ENCODE results near the gene KCNT2.

Gene KCNT2

DNA sequence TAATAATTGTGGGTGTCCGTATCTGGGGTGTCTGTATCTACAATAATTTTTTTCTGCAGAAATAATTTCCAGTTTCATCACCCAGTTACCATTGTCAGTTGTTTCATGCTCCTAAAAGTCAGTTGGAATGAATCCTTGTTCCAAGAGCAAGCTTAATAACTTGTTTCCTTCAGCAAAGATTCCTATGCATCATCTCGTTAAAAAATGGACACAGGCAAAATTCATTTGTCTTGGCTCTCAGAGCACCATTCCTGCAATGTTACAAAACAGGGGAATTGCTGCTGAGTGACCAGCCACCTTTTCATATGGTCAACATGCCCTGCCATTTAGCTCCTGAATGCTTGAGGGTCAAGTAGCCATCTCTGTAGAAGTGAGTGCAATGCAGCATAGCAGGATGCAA, 393.4 kb downstream of the KCNT2 start:
- no peak overlapping the region for H3K4me3 ChIP-seq (ENCODE audit: low read depth, low read length)

DNA sequence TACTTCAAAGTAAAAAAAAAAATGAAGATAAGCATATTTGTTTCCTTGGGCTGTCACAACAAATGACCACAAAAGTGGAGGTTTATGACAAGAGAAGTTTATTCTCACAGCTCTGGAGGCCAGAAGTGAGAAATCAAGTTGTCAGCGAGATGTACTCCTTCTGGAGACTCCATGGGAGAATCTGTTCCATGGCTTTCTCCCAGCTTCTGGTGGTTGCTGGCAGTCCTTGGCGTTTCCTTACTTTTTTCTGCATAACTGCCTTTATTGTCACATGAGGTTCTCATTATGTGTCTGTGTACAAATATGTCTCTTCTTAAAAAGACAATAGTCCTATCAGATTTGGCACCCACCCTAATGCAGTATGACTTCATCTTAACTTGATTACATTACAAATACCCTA, 398.3 kb downstream of the KCNT2 start:
- H3K4me3 ChIP-seq (ENCODE audit: low read depth, low read length), result no peak overlapping the region

DNA sequence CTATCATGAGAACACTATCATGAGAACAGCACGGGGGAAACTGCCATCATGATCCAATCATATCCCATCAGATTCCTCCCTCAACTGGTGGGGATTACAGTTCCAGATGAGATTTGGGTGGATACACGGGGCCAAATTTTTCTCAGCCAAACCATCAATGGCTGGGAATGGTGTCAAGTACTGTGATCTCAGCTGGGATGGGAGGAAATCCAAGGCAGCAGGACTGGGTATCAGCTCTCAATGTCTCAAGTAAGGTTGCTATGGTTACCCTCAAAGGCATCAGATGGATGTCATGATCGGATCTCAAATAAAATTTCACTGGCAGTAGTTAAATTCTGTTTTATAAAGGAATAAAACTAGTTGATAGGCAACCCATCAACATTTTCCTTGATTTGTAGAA, 399.0 kb downstream of the KCNT2 start:
- H3K4me3 ChIP-seq (ENCODE audit: low read depth, low read length), result no peak overlapping the region

DNA sequence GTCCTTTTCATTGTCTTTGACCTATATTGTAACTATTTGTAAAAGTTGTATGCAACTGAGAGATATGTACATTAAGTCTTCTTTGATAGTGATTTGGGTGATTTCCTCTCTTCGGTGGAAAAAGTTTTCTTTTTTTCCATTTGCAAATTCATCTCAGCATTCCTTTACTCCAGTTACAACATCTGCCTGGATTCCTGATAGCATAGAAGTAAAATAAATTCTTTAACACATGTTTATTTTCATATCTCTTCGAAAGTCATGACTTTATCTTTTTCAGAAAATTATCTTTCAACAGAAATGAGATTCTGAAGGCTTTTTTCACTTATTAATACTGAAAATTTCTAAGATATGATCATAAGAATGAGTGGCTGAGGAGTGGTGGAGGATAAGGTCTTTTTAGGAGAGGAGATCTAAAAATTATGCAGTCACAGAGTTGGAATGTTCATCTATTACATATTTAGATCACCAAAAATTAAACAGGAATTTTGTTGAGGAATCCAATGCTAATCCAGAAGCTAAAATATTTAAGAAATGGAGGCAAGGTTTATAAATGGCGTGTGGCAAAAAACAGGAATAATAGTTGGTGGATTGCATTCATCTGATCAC, 400.5 kb downstream of the KCNT2 start:
- H3K4me3 ChIP-seq (ENCODE audit: low read depth, low read length), result no peak overlapping the region

DNA sequence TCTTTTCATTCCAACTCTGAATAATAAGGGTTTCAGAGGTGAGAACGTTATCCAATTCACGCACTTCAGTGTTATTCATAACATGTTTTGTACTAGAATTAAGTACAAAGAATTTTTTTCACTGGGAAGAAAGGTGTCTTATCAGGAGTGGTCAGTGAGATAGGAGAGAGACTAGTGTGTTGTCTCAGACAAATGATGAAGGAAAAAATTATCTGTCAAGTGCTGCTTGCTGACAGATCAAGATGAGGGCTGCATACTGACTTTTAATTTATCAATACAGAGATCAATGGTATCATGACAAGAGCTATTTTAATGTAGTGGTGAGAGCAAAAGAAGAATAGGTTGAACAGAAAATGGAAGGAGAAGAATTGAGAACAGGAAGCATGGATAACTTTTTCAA, 402.4 kb downstream of the KCNT2 start:
- no peak overlapping the region for H3K4me3 ChIP-seq (ENCODE audit: low read depth, low read length)

DNA sequence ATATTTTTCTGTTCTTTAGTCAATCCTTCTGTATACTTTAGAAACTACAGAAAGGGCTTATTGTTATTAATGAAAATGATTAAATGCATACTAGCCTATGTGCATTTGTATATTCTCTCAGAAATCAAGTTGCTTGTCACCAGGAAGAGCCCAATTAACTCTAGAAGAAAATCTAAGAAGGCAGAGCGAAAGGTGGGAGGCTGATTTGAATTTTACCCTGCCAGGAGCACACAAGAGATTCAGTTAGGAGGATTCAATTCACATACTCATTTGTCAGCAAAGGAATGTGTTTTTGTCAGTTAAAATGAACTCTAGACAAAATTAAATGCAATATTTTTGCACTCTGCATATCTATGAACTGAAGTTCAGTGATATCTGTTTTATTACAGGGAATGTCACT, 411.8 kb downstream of the KCNT2 start:
- no peak overlapping the region for H3K4me3 ChIP-seq (ENCODE audit: low read depth, low read length)

DNA sequence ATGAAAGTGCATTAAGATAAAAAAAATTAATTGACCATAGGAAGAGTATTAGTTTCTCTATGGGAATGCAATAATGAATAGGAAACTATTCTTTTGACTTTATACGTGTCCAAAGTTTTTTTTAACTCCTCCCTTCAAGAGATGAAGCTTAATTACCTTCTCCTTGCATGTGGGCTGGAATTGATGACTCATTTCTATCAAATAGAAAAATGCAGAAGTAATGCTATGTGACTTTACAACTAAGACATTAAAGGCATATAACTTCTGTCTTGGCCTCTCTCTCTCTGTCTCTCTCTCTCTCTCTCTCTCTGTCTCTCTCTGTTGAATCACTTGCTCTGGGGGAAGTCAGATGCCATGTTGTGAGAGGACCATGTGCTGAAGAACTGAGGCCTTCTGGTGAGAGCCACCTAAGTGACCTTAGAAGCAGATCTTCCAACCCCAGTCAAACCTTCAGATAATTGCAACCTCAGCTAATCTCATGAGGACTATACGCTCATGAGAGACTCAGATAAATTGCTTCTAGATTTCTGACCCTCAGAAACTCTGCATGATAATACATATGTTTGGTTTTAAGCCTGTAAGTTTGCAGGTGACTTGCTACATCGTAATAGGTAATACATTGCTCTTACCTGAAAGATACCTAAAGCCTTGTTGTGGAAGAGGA, 414.2 kb downstream of the KCNT2 start:
- H3K4me3 ChIP-seq (ENCODE audit: low read depth, low read length), result no peak overlapping the region

DNA sequence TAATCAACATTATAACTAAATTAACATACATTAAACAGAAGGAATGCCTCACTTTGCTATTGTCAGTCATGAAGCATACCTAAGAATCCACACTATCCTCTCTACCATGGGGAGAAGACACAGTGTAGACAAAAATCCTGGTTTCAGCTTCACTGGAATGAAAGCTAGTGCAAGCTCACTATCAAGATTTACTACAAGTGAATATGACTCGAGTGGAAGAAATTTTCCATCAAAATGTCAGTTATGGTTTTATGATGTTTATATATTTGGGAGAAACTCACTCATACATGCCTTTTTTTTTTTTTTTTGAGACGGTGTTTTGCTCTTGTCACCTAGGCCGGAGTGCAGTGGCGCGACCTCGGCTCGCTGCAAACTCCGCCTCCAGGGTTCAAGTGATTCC, 424.3 kb downstream of the KCNT2 start:
- H3K4me3 ChIP-seq (ENCODE audit: low read depth, low read length), result no peak overlapping the region

DNA sequence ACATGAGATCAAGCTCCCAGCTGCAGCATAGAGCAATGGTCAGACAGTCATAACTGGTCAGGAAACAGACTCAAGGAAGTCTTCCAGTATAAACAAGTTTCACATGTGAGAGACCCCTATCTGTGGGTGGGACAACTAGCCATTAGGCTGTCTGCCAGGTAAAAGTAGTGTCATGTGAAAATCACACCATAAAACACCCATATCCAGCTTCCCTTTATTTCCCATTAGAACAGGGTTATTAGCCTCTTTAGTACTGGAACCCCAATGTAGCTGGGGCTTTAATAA, 426.7 kb downstream of the KCNT2 start:
- no peak overlapping the region for H3K4me3 ChIP-seq (ENCODE audit: low read depth, low read length)

DNA sequence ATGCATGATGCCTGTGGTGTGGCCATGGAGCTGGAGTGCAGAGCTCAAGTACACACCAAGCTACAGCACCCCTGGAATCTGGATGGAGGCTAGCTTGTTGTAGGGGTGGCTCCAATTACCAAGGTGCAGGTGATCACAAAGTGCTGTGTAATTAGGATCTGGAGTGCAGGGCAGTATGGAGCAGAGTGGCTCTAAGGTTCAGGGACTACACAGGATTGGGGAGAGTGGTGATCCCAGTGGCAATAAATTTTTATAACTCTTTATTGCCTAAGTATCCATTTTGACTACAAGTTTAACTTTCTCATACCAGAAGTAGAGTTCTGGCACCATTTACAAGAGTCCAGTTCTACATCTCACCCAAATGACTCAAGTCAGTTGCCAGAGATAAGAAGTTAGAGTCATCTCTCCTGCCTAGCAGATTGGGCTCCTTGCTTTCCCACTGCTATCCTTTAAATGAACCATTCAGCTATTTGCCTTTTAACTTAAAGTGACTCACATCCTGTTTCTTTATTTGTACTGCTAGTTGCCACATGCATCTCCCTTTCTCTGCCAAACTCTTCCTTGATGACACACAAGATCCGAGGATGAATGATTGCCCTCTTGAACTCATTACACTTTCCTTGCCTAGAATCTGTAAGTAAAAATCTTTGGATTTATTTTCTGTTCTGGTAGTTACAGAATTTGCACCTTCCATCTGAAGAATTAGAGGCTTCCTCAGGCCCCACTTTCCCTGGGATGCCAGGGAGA, 427.2 kb downstream of the KCNT2 start:
- H3K4me3 ChIP-seq (ENCODE audit: low read depth, low read length), result no peak overlapping the region

DNA sequence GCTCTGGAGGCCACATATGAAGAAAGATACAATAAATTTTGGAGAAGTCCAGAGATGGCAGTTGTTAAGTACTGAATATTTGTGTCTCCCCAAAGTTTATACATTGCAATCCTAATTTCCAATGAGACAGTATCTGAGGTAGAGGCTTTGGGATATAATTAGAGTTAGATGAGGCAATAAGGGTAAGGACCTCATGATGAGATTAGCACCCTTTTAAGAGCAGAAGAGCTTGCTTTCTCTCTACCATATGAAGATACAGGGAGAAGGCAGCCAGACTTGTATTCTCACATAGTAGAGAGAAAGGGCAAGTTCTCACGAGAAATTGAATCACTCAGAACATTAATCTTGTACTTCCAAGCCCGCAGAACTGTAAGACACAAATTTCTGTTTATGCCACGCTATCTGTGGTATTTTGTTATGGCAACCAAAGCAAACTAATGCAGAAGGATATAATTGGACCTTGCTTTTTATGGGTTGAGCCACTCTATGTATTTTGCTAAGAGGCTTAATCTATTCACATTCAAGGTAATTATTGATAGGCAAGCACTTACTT, 430.1 kb downstream of the KCNT2 start:
- no peak overlapping the region for H3K4me3 ChIP-seq (ENCODE audit: low read depth, low read length)
